Ovary (tissue), 1 donor: ENCODE results near the gene CAMSAP1.
"Not testable (repeated sequence)": the region's sequence is repeated elsewhere in the genome, so short reads cannot be mapped to it uniquely, and the experiment has no call there.

Experiments used
- EP300 ChIP-seq: sonication (generic); formaldehyde crosslinking; IDR thresholded peaks from one replicate; pipeline ENCODE4 v1.6.1; 2017; ENCODE audit warnings: antibody characterized with exemption
- POLR2A ChIP-seq: fragments of 450-650 bp; IDR thresholded peaks from one replicate; pipeline ENCODE4 v1.6.1; 2017; ENCODE audit warnings: antibody characterized with exemption, mild to moderate bottlenecking, moderate library complexity

DNA sequence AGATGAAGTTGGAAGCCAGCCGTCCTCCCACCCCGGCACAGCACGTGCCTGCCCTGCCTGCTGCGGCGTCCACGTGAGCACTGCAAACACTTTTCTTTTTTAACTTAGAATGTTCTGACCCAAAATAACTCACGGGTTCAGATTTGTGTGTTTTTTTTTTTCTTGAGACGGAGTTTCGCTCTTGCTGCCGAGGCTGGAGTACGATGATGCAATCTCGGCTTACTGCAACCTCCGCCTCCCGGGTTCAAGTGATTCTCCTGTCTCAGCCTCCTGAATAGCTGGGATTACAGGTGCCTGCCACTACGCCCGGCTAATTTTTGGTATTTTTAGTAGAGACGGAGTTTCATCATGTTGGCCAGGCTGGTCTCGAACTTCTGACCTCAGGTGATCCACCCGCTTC lies 39.8 kb upstream of the CAMSAP1 start:
- TF ChIP-seq POLR2A, EP300: not testable (repeated sequence)
